PC-9 (cell line): ENCODE measurements around the gene FAM83G.

ENCODE experiments used
- CTCF ChIP-seq: fragments of 200-600 bp; sonication (generic); conservative IDR thresholded peaks from 2 replicates; pipeline ENCODE4 v1.6.1; 2017; ENCODE audit warnings: mixed run types, antibody characterized with exemption, mild to moderate bottlenecking, moderate library complexity
- EZH2 ChIP-seq: fragments of 200-600 bp; sonication (generic); IDR thresholded peaks from 2 replicates; pipeline ENCODE4 v1.8.0; 2017; ENCODE audit warnings: antibody characterized with exemption, low read depth

DNA sequence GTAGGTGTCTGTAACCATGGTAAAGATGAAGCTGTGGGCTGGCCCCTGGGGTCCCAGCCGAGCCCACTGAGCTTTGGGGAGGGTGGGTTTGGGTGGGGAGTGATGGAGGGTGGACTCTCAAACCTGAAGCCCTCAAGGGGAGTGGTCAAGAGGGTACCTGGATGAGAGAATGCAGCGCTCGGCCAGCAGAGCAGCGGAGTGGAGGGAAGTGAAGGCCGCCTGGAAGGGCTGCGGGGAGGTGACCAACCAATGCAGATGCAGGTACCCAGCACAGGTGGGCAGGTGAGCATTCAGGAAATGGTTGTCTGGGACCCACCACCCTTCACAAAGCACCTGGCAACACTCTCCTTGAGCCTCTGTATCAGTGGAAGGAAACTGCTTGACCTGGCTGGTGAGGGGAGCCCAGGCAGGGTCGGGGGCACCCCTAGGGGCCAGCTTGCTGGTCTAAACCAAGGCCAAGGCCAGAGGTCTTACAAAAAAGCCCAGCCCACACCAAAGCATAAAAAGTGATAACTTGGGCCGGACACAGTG lies 56.0 kb downstream of the FAM83G start:
- TF ChIP-seq CTCF (no peak), EZH2 (no peak)
